ENCODE measurements around the gene UPB1.

DNA sequence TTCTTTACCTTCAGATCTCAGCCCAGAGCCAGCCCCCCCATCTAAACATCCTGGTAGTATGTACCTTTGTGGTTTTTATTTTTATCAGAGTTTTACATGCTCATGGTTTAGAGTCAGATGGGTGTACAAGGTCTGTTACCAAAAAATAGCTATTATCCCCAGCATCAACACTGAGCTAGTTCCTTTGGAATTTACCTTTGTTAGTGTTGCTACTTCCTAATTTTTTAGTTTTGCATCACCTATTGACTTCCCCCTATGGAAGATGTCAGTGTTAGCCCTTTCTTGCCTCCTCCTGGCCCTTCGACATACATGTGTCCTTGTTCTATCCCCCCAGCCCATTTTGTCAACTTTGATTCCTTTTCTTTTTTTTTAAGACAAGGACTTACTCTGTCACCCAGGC is 7.4 kb downstream of the UPB1 start:
- TF ChIP-seq, protein P1, sequence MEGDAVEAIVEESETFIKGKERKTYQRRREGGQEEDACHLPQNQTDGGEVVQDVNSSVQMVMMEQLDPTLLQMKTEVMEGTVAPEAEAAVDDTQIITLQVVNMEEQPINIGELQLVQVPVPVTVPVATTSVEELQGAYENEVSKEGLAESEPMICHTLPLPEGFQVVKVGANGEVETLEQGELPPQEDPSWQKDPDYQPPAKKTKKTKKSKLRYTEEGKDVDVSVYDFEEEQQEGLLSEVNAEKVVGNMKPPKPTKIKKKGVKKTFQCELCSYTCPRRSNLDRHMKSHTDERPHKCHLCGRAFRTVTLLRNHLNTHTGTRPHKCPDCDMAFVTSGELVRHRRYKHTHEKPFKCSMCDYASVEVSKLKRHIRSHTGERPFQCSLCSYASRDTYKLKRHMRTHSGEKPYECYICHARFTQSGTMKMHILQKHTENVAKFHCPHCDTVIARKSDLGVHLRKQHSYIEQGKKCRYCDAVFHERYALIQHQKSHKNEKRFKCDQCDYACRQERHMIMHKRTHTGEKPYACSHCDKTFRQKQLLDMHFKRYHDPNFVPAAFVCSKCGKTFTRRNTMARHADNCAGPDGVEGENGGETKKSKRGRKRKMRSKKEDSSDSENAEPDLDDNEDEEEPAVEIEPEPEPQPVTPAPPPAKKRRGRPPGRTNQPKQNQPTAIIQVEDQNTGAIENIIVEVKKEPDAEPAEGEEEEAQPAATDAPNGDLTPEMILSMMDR (IDR thresholded peaks at IDR 0.05): no peak
- TF ChIP-seq POLR2AphosphoS5 (IDR thresholded peaks at IDR 0.05): no peak

All from prostate gland (tissue), 2 donors.